ENCODE results near the gene WDTC1. TPM values are rescaled to one million over a fixed set of nuclear protein-coding genes. Genes with fewer than 3 reads are reported as not detected.

The WDTC1 gene
- polyA plus RNA-seq, 1 donor (not counting 4 experiments of a cell fraction or from before 2014, with no cell fraction given) = 5.1 TPM

- no peak overlapping the region for H2AFZ ChIP-seq (ENCODE audit: control insufficient read depth, low read length)
- no peak overlapping the region for H3K9ac ChIP-seq (ENCODE audit: control insufficient read depth, extremely low read depth, insufficient read depth, low read length)
- H4K20me1 ChIP-seq (ENCODE audit: control insufficient read depth, extremely low read depth, insufficient read depth, low read length) = no peaks in the 10 kb centered on the region
- no peaks in the 10 kb centered on the region for H3K9me1 ChIP-seq (ENCODE audit: control insufficient read depth, extremely low read depth, insufficient read depth, low read length)
- TF ChIP-seq EZH2 (IDR thresholded peaks at IDR 0.05; ENCODE audit: low read length) (no peak), CTCF (optimal IDR thresholded peaks at IDR 0.05 in 1 of 3, IDR thresholded peaks at IDR 0.05 in 1 of 3, conservative IDR thresholded peaks at IDR 0.05 in 1 of 3; ENCODE audit: extremely low read depth in 1 of 3, insufficient read depth in 2 of 3, low read length in 3 of 3) (no peak)
- no peak for FAIRE-seq
- no peaks in the 10 kb centered on the region for H3K27me3 ChIP-seq (ENCODE audit: control insufficient read depth, extremely low read depth, insufficient read depth, low read length)
- no peaks in the 10 kb centered on the region for H3K36me3 ChIP-seq (ENCODE audit: control insufficient read depth in 2 of 2, extremely low read depth in 1 of 2, insufficient read depth in 2 of 2, low read length in 2 of 2)
- dilution Hi-C loops (cut with MboI; ENCODE audit: extremely low pct_ligation_motif_present, low sequenced_read_pairs) = no loop called here
- DNase-seq (ENCODE audit: low read depth, low spot score) = no peak
- no peaks in the 10 kb centered on the region for H3K79me2 ChIP-seq (ENCODE audit: control insufficient read depth, insufficient read depth, low read length)
- H3K27ac ChIP-seq (ENCODE audit: control insufficient read depth, insufficient read depth, low read length) = no peak overlapping the region
- no peaks in the 10 kb centered on the region for H3K9me3 ChIP-seq (ENCODE audit: control insufficient read depth, low read depth, low read length)
- no peak overlapping the region for H3K4me3 ChIP-seq (ENCODE audit: control insufficient read depth in 2 of 3, extremely low read depth in 1 of 3, insufficient read depth in 2 of 3, low read depth in 1 of 3, low read length in 3 of 3)
- no peaks in the 10 kb centered on the region for H3K4me1 ChIP-seq (ENCODE audit: control insufficient read depth, extremely low read depth, insufficient read depth, low read length)
- H3K4me2 ChIP-seq (ENCODE audit: control insufficient read depth, extremely low read depth, insufficient read depth, low read depth, low read length) = no peak overlapping the region
Observed at GRCh38 chr1:27267153-27267552, 32.7 kb downstream of the WDTC1 start.

- no peaks in the 10 kb centered on the region for H3K36me3 ChIP-seq (ENCODE audit: control insufficient read depth in 2 of 2, extremely low read depth in 1 of 2, insufficient read depth in 2 of 2, low read length in 2 of 2)
- no peaks in the 10 kb centered on the region for H3K9me3 ChIP-seq (ENCODE audit: control insufficient read depth, low read depth, low read length)
- FAIRE-seq = no peak
- no peak overlapping the region for H2AFZ ChIP-seq (ENCODE audit: control insufficient read depth, low read length)
- no peak overlapping the region for H3K9ac ChIP-seq (ENCODE audit: control insufficient read depth, extremely low read depth, insufficient read depth, low read length)
- no peaks in the 10 kb centered on the region for H3K27me3 ChIP-seq (ENCODE audit: control insufficient read depth, extremely low read depth, insufficient read depth, low read length)
- H4K20me1 ChIP-seq (ENCODE audit: control insufficient read depth, extremely low read depth, insufficient read depth, low read length) = no peaks in the 10 kb centered on the region
- TF ChIP-seq EZH2 (IDR thresholded peaks at IDR 0.05; ENCODE audit: low read length) = no peak
- TF ChIP-seq CTCF (optimal IDR thresholded peaks at IDR 0.05 in 1 of 3, IDR thresholded peaks at IDR 0.05 in 1 of 3, conservative IDR thresholded peaks at IDR 0.05 in 1 of 3; ENCODE audit: extremely low read depth in 1 of 3, insufficient read depth in 2 of 3, low read length in 3 of 3) = no peak
- H3K4me2 ChIP-seq (ENCODE audit: control insufficient read depth, extremely low read depth, insufficient read depth, low read depth, low read length) = no peak overlapping the region
- H3K4me1 ChIP-seq (ENCODE audit: control insufficient read depth, extremely low read depth, insufficient read depth, low read length) = no peaks in the 10 kb centered on the region
- dilution Hi-C loops (cut with MboI; ENCODE audit: extremely low pct_ligation_motif_present, low sequenced_read_pairs) = no loop called here
- H3K4me3 ChIP-seq (ENCODE audit: control insufficient read depth in 2 of 3, extremely low read depth in 1 of 3, insufficient read depth in 2 of 3, low read depth in 1 of 3, low read length in 3 of 3) = no peak overlapping the region
- H3K79me2 ChIP-seq (ENCODE audit: control insufficient read depth, insufficient read depth, low read length) = no peaks in the 10 kb centered on the region
- no peaks in the 10 kb centered on the region for H3K9me1 ChIP-seq (ENCODE audit: control insufficient read depth, extremely low read depth, insufficient read depth, low read length)
- H3K27ac ChIP-seq (ENCODE audit: control insufficient read depth, insufficient read depth, low read length) = no peak overlapping the region
- no peak for DNase-seq (ENCODE audit: low read depth, low spot score)
Observed at GRCh38 chr1:27269276-27269675, 34.8 kb downstream of the WDTC1 start.
